Panc1 (cell line): ENCODE data around the gene CRTAC1. TPM values are rescaled to one million over a fixed set of nuclear protein-coding genes. Genes with fewer than 3 reads are reported as not detected.

Source experiments
- ATAC-seq: fragments of 200-7000 bp; cut with Tn5 transposase; 2 replicates; pipeline ENCODE4 v1.9.1; 2020; ENCODE audit warnings: mild to moderate bottlenecking, moderate library complexity
- BruUV-seq: library from RNA; stranded (reverse); fragments of 400-500 nt; replicated peaks from 2 replicates; lab custom pipeline; 2021; lab: Mats Ljungman, UMichigan
- CTCF ChIA-PET: fragments of 300-600 bp; sonication (Branson Sonifier 250); formaldehyde crosslinking; loops from one replicate; lab custom pipeline; 2022; ENCODE audit warnings: antibody characterized with exemption; lab: Charles Lee
- POLR2A ChIA-PET: fragments of 300-600 bp; sonication (Branson Sonifier 250); formaldehyde crosslinking; loops from one replicate; lab custom pipeline; 2022; ENCODE audit warnings: antibody characterized with exemption; lab: Charles Lee
- DNase-seq: peaks from one replicate; pipeline ENCODE4 v3.0.0-alpha.2; 2010; ENCODE audit warnings: low read depth, low spot score
- H3K27ac ChIP-seq: 2 replicates; pipeline ENCODE4 v1.5.1; 2011; ENCODE audit warnings: mild to moderate bottlenecking, low read length, inconsistent platforms
- H3K27me3 ChIP-seq: fragments of 200-500 bp; sonication (Bioruptor generic); 2 replicates; pipeline ENCODE4 v1.6.0; 2014; ENCODE audit warnings: low read length, inconsistent platforms; ENCODE audit not compliant: control insufficient read depth, insufficient read depth
- H3K36me3 ChIP-seq: fragments of 200-500 bp; sonication (Bioruptor generic); 2 replicates; pipeline ENCODE4 v1.5.1; 2014; ENCODE audit warnings: inconsistent platforms, mild to moderate bottlenecking, low read length, moderate library complexity; ENCODE audit not compliant: control insufficient read depth, insufficient read depth
- H3K4me1 ChIP-seq: 2 replicates; pipeline ENCODE4 v1.5.1; 2011; ENCODE audit warnings: inconsistent platforms, mild to moderate bottlenecking, low read length, moderate library complexity; ENCODE audit not compliant: control insufficient read depth, insufficient read depth
- H3K4me3 ChIP-seq, 2 experiments: 2 replicates each; pipeline ENCODE4 v1.5.1; 2011 to 2012; ENCODE audit warnings: low read depth in 2 of 2, low read length in 2 of 2, mild to moderate bottlenecking in 2 of 2, inconsistent platforms in 1 of 2, moderate library complexity in 1 of 2
- H3K9me3 ChIP-seq: fragments of 200-500 bp; sonication (Bioruptor generic); 2 replicates; pipeline ENCODE4 v1.5.1; 2014; ENCODE audit warnings: low read depth, mild to moderate bottlenecking, inconsistent platforms, low read length, moderate library complexity; ENCODE audit not compliant: control insufficient read depth, insufficient read depth
- CTCF ChIP-seq: fragments of 450-650 bp; IDR thresholded peaks from 2 replicates; pipeline ENCODE4 v1.5.1; 2017; ENCODE audit warnings: mild to moderate bottlenecking
- POLR2AphosphoS5 ChIP-seq: IDR thresholded peaks from 2 replicates; pipeline ENCODE4 v1.6.1; 2012; ENCODE audit warnings: mild to moderate bottlenecking, low read depth, low read length, moderate library complexity
- REST ChIP-seq, 2 experiments: IDR thresholded peaks; 2 replicates each; pipeline ENCODE4 v1.6.1; 2011 to 2012; ENCODE audit warnings: low read depth in 2 of 2, control low read depth in 1 of 2, low read length in 1 of 2, mild to moderate bottlenecking in 1 of 2, moderate library complexity in 1 of 2; ENCODE audit not compliant: insufficient read depth in 1 of 2
- SIN3A ChIP-seq: IDR thresholded peaks from 2 replicates; pipeline ENCODE4 v1.6.1; 2012; ENCODE audit warnings: low read depth, mild to moderate bottlenecking, low read length, moderate library complexity, borderline replicate concordance; ENCODE audit not compliant: insufficient read depth
- TCF7L2 ChIP-seq: IDR thresholded peaks from 2 replicates; pipeline ENCODE4 v1.6.1; 2011; ENCODE audit warnings: mild to moderate bottlenecking, low read depth, low read length, inconsistent platforms
- in situ Hi-C: cut with HindIII; loops from 2 replicates; pipeline ENCODE4 v1.10.0; 2016; ENCODE audit warnings: low sequenced_read_pairs, low pct_unique_long_range_greater_than_20kb
- intact Hi-C: fragments of 100-400 bp; cut with micrococcal nuclease; formaldehyde crosslinking; loops from one replicate; pipeline ENCODE4 v1.10.0; 2022; ENCODE audit not compliant: unreplicated experiment
- total RNA-seq: library from RNA; stranded (reverse); gene quantifications from one replicate; pipeline ENCODE4 v1.2.1, GENCODE V29; 2021; ENCODE audit not compliant: unreplicated experiment

The CRTAC1 gene
- total RNA-seq, 1 experiment from 2014 or later: 0.23 TPM

DNA sequence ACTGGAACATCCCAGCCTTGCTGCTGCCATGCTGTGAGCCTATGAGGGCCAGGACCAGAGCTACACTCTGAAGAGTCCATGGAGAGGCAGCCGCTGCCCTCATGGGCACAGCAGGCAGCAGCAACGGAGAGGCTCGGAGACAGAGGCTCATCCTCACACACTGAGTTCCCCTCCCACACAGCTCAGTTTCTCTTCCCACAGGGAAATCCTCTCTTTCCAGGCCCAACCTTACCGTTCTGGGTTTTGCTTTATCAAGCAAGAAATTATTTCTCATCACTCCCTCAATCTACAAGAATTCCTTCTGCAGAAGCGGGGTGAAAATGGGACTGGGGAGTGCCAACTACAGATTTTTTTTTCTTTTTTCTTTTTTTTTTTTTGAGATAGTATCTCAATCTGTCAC lies 144.1 kb downstream of the CRTAC1 start:
- Histone ChIP-seq H3K9me3 (no peaks in the 10 kb centered on the region), H3K4me3 (no peak overlapping the region), H3K4me1 (peaks cover 16% of the 10 kb centered on the region), H3K27me3 (no peaks in the 10 kb centered on the region), H3K36me3 (no peaks in the 10 kb centered on the region), H3K27ac (no peak overlapping the region)
- no TSS peak for BruUV-seq
- TF ChIP-seq TCF7L2 (no peak), CTCF (no peak), REST (IDR thresholded peaks at IDR 0.05; ENCODE audit: insufficient read depth in 1 of 2, low read depth in 2 of 2, low read length in 1 of 2) (no peak), SIN3A (no peak), POLR2AphosphoS5 (no peak)
- DNase-seq (no peak), ATAC-seq (no peak)
- in situ Hi-C loops: no loop called here
- CTCF ChIA-PET: no interaction called here
- POLR2A ChIA-PET: interaction anchor here (0.6 kb wide), 1 partner anchor 80 kb away, joined by 3 read pairs; no protein-coding TSS in a partner anchor
- intact Hi-C loops: no loop called here

DNA sequence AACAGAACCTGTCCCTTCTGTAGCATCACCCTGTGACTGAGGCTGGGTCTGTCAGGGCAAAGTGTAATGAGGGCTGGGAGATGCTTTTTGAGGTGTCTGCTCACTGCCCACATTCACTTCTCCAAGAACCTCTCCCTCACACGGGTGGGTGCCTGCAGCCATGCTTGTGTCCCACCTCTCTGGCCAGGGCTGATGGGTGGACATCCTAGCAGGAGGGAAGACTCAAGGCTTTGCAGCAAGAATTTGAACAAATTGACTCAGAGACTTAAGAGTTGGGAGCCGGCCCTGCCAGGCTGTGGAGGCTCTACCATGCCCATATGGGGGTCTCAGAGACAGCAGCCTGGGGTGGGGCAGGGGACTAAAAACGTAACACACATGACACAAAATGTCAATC lies 147.3 kb downstream of the CRTAC1 start:
- TF ChIP-seq POLR2AphosphoS5: no peak
- no peak for TF ChIP-seq TCF7L2
- Histone ChIP-seq H3K36me3 (no peaks in the 10 kb centered on the region), H3K27me3 (no peaks in the 10 kb centered on the region), H3K4me1 (peaks cover 13% of the 10 kb centered on the region), H3K9me3 (no peaks in the 10 kb centered on the region), H3K4me3 (no peak overlapping the region), H3K27ac (no peak overlapping the region)
- BruUV-seq: no TSS peak
- in situ Hi-C loops (no loop called here), intact Hi-C loops (no loop called here)
- CTCF ChIA-PET: no interaction called here
- ATAC-seq (peak; percentile 2; the same call in 1 of the 2 replicates), DNase-seq (no peak)
- POLR2A ChIA-PET: no interaction called here

DNA sequence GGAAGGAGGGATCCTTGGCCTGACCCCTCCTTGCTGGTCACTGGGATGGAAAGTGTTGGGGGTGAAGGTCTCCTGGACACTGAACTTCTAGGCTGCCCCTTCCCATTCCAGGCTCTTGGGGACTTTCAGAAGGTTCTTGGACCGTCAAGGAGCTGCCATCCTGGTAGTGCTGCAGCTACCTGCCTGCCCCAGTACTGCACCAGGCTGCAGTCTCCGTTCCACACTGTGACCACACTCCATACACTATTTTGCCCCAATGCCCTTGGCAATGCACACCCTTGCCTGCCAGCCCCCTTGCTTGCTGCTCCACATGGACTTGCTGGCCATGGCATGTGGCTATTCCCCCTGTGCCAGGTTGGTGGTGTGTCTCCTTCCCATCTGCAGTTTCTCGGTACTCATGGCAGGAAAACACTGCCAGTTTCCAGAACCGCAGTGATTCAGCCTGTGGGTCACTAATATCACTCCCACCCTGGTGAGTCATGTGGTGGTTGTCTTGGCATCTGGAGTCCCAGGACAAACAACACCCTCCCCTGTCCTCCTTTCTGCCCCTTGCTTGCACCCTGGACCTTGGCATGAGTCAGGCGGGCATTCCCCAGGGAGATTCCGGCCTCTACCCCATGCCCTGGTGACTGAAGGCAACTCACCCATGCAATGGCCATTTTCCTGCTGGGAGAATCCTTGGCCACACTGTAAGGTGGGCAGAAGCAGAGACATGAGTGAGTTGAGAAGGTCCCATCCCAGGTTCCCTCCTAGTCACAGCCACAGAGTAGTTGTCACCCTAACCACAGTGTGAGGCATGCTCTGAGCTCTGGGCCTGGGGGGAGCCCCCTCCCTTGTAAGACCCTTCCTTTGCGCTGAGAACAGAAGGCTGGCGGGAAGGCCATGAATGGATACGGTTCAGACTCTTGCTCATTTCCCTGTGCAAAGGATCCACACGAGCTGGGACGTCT lies 148.0 kb downstream of the CRTAC1 start:
- ChIA-PET CTCF (no interaction called here), POLR2A (no interaction called here)
- intact Hi-C loops (no loop called here), in situ Hi-C loops (no loop called here)
- no peak overlapping the region for H3K27ac ChIP-seq
- peaks cover 13% of the 10 kb centered on the region for H3K4me1 ChIP-seq
- no peak overlapping the region for H3K4me3 ChIP-seq
- no TSS peak for BruUV-seq
- no peaks in the 10 kb centered on the region for H3K27me3 ChIP-seq
- TF ChIP-seq SIN3A: no peak
- peak; percentile 34; the same call in 1 of the 2 replicates for TF ChIP-seq POLR2AphosphoS5
- TF ChIP-seq REST (IDR thresholded peaks at IDR 0.05; ENCODE audit: insufficient read depth in 1 of 2, low read depth in 2 of 2, low read length in 1 of 2): no peak
- DNase-seq: peak; percentile 69
- H3K9me3 ChIP-seq: no peaks in the 10 kb centered on the region
- peak; percentile 89 for ATAC-seq
- H3K36me3 ChIP-seq: no peaks in the 10 kb centered on the region
